GM18951 (cell line): ENCODE measurements around the gene NRDC.
"Not testable (repeated sequence)": the region's sequence is repeated elsewhere in the genome, so short reads cannot be mapped to it uniquely, and the experiment has no call there.

ENCODE experiments used
- POLR2A ChIP-seq: IDR thresholded peaks from 4 replicates; pipeline ENCODE4 v1.6.1; 2011; ENCODE audit warnings: mild to moderate bottlenecking; ENCODE audit not compliant: insufficient read length, insufficient read depth; ENCODE audit errors: extremely low read depth
- in situ Hi-C: fragments of 300-500 bp; cut with MboI; formaldehyde crosslinking; loops from one replicate; pipeline ENCODE4 v1.12.0; 2022; ENCODE audit warnings: low sequenced_read_pairs, mixed read lengths, inconsistent platforms; ENCODE audit not compliant: unreplicated experiment

NRDC gene

GRCh38 chr1:51847294-51847920 is 31.1 kb downstream of the NRDC start:
- in situ Hi-C loops: no loop called here
- no peak for TF ChIP-seq POLR2A

GRCh38 chr1:51843948-51844347 is 34.6 kb downstream of the NRDC start:
- no peak for TF ChIP-seq POLR2A
- in situ Hi-C loops: no loop called here

- in situ Hi-C loops: no loop called here
- no peak for TF ChIP-seq POLR2A
These were observed 36.3 kb downstream of the NRDC start for GRCh38 chr1:51842261-51842660.

GRCh38 chr1:51840743-51841461 is 37.6 kb downstream of the NRDC start:
- in situ Hi-C loops: no loop called here
- no peak for TF ChIP-seq POLR2A

DNA sequence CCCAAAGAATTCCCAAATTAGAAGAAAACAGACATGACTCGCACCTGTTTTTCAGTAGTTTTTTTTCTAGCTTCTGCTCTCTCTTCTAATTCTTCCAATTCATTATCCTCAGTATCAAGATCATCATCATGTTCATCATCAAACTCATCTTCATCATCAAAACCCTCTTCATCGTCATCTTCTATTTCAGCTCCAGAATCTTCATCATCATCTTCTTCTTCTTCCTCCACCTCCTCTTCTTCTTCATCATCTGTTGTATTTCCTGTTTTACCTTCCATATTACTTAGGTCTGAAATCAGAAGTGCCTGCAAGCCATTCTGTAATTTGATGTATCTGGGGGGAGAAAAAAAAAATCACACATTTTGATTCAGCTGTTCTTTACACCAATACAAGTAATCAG is 38.3 kb downstream of the NRDC start:
- in situ Hi-C loops: no loop called here
- no peak for TF ChIP-seq POLR2A

GRCh38 chr1:51839094-51839493 is 39.4 kb downstream of the NRDC start:
- no peak for TF ChIP-seq POLR2A
- in situ Hi-C loops: no loop called here

GRCh38 chr1:51837243-51837642 is 41.3 kb downstream of the NRDC start:
- no peak for TF ChIP-seq POLR2A
- in situ Hi-C loops: no loop called here

DNA sequence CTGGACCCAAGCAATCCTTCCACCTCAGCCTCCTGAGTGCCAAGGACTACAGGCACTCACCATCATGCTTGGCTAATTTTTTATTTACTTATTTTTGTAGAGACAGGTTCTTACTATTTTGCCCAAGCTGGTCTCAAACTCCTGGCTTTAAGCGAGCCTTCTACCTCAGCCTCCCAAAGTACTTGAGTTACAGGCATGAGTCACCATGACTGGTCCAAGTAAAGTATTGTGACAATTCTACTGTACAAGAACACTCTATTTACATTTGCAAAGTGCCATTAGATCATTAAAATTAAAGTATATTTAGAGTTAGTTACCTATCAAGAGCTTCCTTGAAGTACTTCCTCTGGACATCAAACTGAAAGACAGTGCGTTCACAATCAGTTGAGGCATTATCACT is 44.8 kb downstream of the NRDC start:
- no peak for TF ChIP-seq POLR2A
- in situ Hi-C loops: no loop called here

DNA sequence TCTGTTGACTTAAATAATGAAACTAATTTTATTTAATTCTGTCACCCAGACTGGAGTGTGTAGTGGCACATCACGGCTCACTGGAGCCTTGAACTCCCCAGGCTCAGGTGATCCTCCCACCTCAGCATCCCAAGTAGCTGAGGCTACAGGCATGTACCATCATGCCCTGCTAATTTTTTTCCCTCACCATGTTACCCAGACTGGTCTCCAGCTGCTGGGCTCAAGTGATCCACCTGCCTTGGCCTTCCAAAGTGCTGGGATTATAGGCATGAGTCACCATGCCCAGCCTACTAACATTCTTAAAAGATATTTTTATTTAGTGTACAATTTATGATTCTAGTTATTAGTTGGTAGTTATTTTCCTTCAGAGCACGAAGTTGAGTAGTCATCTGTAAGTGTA is 49.5 kb downstream of the NRDC start:
- no peak for TF ChIP-seq POLR2A
- in situ Hi-C loops: no loop called here

- TF ChIP-seq POLR2A: no peak
- in situ Hi-C loops: no loop called here
These were observed 58.7 kb downstream of the NRDC start for GRCh38 chr1:51819810-51820209.

DNA sequence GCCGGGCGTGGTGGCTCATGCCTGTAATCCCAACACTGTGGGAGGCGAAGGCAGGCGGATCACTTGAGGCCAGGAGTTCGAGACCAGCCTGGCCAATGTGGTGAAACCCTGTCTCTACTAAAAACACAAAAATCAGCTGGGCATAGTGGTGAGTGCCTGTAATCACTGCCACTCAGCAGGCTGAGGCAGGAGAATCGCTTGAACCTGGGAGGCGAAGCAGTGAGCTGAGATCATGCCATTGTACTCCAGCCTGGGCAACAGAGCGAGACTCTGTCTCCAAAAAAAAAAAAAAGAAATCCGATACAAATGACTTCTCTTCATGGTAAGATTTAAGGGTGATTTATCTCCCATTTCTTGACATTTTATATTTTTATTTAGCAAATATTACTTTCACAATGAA is 59.5 kb downstream of the NRDC start:
- in situ Hi-C loops: not testable (repeated sequence)

DNA sequence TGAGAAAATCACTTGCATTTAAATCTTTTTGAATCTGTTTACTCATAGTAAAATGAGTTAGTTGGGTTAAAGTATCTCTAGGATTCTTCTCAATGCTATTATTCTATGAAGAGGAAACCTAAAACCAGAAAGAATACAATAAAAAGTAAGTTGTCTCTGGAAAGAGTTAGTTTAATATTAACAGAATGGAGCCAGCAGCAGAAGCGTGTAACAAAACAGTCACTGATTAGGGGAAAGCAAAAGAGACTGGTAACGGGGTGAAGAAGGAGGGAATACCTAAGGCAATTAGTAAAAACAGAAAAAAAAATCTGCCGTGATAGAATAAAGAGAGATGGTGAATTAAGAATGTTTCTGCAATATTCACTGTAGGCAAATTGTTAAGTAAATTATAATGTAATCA is 60.0 kb downstream of the NRDC start:
- TF ChIP-seq POLR2A: no peak
- in situ Hi-C loops: no loop called here

DNA sequence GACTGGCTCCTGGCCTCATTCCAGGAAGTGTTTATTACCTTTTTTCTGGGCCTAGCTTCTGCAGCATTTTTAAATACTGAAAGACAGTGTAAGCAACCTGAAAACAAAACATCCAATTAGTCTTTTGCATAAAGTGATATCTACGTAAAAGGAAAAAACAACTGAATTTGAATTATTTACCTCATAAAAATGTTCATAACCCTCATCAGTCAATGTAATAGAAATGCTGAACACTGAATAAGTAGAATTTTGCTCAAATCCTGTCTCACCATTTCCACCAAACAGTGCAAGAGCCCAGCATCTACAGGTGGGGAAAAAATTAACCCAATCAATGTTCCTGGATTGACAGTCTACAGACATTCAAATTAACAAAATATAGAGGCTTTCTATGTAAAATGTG is 64.0 kb downstream of the NRDC start:
- in situ Hi-C loops: no loop called here
- no peak for TF ChIP-seq POLR2A

- TF ChIP-seq POLR2A: no peak
- in situ Hi-C loops: no loop called here
These were observed 79.2 kb downstream of the NRDC start for GRCh38 chr1:51799372-51799771.
